GM18867 (cell line): ENCODE measurements around the gene GORASP1.

Experiments used
- ATAC-seq: cut with Tn5 transposase; IDR thresholded peaks from one replicate; pipeline ENCODE4 v1.9.1; 2021; ENCODE audit warnings: mild to moderate bottlenecking, moderate library complexity; ENCODE audit not compliant: unreplicated experiment

GORASP1 gene

DNA sequence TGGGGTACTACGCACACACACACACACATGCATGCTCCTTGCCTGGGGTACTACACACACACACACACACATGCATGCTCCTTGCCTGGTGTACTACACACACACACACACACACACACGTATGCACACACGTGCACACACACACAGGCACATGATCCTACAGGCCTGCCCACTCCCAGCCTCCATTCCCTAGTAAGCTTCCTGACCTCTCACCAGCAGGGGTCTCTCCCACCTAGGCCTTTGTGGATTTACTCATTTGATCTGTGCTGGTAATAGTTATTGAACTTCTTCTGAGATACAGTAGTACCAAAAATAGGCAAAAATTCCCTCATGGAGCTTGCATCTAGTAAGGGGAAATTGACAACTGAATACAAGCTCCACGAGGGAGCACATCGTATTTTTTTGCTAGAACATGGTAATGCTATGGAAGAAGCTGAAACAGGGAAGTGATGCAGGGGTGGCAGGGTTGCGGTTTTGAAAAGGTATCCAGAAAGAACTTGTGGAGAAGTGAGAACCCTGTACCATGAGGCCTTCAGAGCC is 19.2 kb upstream of the GORASP1 start:
- ATAC-seq = no peak

DNA sequence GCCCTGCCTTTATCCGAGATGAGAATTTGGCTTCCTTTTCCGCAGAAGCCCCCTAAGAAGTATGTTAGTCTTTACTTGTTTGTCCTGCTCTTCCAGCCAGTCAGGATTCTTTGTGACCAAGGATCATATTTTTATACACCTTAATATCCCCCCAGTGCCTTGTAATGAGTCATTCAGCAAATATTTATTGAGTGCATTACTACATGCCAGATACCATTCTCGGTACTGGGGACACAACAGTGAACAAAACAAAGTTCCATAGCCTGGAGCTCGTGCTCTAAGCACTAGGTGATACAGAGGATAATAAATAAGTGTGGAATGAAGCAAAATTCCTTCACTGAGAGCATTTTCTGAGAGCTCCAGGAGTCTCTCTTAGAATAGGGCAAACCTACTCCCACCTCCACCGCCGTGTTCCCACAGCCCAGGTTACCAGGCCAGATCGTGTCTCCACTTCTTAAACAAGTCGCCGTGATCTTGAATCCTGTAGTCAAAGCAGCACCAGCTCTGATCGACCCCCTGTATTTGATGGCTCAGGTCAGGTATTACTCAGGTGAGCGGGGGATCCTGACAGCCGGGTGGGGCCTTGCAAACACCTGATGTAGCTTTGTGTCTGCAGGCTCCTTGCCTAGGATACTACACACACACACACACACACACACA is 18.5 kb upstream of the GORASP1 start:
- ATAC-seq = no peak

DNA sequence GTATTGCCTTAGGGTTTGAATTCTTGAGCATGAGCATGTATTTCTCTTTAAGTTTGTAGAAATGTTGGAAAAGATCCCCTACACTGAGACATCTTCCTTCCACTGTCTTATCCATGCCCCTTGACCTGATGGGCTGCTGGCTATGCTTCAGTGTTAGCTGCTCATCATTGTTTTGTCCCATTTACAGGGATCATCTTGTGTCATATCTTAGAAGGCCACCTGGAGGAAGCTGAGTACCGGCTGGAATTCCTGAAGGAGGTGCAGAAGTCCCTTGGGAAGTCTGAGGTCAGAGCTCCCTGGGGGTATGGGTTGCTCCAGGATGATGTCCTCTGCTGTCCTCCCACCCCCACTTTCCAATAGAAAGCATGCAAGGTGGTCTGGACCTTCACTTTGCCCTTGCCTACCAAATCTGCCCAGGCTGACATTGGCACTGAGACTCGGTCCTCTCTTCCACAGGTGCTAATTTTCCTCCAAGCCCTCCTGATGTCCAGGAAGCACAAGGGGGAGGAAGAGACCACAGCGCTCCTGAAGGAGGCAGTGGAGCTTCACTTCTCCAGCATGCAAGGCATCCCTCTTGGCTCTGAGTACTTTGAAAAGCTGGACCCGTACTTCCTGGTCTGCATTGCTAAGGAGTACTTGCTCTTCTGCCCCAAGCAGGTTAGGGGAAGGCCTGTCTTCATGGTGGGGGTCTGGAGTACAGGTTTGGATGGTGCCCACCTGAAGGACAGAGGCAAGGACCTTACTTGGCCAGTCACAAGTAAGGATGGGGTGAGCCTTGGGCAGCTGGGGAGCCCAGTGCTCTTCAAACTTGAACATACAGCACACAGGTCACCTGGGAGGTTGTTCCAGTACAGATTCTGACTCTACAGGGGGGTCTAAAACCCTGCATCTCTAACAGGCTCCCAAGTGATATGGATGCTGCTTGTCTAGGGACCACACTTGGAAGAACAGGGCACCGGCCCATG is 17.7 kb upstream of the GORASP1 start:
- no peak for ATAC-seq

DNA sequence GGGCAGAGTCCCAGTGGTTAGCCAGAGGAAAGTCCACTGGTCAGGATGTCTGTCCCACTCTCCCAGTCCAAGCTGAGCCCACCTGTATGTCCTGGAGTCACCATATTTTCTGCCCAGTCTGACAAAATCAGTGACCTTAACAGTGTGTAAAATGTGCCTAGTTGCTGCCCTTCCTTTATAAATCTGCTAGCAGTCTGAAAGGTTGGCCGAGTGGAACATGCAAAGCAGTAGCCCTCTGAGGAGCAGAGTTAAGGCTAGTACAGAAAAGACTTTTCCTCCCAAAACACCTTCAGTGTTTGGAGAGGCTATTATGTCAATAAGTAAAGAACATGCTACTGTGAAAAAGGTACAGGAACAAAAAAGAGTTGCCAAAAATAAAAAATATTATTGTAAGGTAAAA is 15.4 kb upstream of the GORASP1 start:
- ATAC-seq = peak; percentile 84

DNA sequence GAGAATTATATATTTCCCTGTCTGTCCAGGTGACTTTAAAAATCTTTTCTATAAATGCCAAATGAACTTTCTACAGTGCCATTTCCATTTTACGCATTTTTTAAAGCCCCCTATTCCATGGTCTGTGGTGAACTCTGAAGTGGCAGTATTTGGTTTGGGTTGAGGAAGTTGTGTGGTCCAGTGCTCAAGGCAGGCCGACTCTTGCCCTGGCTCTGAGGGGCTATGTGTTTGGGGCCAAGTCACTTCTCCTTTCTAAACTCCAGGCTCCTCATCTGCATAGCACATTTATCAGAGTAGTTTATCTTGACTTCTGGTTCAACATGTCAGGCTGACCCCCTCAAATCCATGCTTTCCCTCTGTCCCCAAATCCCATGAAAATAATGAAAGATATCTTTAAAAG is 14.2 kb upstream of the GORASP1 start:
- no peak for ATAC-seq

DNA sequence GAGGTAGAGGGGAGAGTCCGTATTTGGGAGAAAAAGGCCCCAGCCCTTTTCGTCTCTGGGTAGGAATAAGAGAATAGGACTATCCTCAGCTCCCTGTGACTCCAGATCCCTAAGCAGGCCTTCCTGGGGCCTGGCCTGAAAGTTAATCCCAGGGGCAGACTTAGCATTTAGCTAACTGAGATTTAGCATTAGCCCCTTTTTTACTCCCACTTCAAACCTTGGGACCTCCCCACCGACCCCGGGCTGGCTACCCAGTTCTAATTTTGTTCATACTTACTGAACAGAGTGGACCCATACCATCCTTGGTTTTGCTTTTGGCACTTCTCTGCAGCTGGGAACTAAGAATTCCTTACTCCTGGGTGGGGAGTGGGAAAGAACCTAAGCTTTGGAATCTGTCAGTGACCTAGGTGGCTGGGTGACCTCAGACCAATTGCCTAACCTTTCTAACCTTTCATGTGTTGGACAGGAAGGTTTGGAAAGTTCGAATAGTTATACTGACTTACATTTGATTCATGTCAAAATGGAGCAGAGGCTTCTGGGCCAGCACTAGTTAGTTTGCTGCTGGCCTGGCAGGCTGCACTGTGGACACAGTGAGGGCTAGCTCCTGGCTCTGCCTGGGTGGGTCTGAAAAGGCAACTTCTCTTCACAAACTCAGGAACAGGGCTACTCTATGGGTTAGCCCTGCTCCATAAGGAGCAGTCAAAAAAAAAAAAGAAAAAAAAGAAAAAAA is 11.7 kb upstream of the GORASP1 start:
- ATAC-seq = no peak

DNA sequence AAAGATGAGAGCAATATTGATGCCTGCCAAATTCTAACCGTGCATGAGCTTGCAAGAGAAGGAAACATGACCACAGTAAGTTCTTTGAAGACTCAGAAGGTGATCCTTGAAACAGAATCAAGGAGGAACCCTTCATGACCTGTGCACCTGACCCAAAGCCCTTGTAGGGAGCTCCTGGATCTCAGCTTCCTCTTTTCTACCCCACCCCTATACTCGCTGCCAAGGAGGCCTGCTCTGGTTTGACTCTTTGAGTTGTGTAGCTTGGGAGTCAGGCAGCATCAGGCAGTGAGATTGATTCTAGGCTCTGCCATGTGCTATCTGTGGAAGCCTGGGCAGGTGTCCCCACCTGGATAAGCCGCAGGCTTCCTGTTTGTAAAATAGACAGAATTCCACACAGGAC is 10.7 kb upstream of the GORASP1 start:
- no peak for ATAC-seq

DNA sequence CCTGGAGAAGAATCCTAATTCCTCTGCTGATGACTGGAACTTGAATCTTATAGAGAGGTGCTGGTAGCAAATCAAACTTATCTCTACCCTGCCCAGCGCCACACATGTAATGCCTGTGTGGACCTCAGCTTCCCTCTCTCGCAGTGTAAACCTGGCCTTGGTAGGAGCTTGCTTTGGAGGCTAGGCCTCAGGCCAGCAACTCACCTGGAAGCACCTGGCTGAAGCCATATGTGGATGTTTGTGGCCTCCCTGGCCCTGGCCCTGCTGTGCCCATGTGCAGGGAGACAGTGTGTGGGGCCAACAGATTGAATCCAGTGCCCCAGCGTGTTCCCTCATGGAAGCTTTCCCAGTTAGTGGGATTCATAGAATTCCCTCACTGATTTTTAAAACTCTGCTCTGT is 8.4 kb upstream of the GORASP1 start:
- ATAC-seq = no peak

DNA sequence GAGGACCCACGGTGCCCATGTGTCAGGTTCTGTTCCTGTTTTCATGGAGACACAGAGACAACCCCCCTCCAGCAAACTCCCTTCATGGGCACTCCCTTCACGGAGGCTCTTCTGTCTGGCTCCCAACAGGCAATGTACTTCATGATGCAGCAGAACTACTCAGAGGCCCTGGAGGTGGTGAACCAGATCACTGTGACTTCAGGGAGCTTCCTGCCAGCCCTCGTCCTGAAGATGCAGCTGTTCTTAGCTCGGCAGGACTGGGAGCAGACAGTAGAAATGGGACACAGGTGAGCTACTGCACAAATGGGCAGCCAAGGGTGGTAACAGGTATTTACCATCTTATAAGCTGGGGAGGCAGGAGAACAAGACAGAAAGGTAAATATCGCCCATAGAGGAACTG is 7.0 kb upstream of the GORASP1 start:
- ATAC-seq = no peak

DNA sequence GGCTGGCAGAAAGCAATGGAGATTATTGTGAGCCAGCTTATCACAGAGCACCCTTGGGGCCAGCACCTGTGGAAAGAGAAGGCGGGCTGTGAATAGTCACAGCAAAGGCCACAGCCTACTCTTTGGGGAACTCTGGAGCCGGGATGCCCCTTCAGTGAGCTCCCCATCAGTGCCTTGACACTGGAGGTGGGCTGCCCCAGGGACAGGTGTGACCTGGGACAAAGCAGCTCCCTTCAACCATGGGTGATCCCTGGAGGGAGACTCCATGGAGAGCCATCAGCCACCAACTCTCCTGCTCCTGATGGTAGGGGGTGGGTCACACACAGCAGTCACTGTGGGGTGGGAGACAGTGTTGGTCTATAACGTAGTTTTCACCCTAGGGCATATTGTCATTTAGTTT is 5.9 kb upstream of the GORASP1 start:
- ATAC-seq = no peak

DNA sequence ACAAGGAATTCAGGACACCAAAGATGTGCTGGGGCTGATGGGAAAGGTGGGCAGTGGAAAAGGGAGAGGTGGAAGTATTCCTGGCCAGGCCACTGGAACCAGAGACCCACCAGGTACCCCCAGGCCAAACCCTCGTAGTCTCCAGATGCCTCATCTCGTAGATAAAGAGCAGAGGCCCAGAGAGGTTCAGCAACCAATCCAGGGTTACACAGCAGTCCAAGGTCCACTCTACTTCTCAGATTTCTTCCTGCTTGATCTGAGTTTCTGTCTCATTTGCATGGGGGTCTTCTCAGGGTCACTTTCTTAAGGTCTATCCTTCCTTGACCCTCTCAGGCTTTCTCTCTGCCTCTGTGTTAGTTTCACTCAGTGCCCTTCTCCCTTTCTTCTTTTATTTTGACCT is 5.1 kb upstream of the GORASP1 start:
- ATAC-seq = no peak

DNA sequence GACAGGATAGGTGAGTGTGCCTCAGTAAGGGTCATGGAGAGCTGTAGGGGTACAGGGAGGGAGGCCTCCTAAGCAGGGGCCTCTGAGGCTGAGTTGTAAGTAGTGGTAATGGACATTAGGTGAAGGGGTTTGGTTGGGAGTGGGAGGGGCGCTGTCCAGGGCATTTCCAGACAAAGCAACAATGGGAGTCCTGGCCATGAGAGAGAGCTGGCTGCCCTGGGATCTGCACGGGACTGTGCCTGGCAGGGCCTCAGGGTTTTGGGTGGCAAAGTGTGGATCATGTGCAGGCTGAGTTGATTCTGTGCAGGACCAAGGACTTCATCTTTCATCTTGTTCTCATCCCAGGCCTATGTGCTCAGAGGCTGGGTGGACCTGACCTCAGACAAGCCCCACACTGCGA is 4.7 kb upstream of the GORASP1 start:
- no peak for ATAC-seq

DNA sequence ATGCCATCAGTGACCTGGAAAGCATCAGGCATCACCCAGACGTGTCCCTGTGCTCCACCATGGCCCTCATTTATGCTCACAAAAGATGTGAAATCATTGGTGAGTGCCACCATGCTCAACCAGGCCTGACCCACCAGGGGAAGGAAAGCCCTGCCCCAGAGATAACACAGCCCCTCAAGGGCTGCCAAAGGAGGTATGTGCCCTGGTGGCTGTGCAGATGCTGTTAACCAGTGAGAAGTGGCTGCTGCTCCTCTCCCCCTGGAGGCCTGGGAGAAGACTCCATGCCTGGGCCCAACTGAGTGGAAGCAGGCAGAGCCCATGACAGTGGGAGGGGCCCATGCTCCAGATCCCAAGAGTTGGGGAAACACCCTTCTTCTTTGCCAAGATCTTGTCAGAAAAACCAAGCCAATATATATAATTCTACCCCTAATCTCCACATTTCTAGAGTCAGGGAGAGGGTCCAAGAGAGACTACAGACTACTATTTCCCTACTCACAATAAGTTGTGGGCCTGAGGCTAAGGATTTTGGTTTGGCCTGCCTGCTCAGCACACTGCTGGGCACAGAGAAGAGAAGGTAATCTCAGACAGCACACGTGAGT is 2.7 kb upstream of the GORASP1 start:
- ATAC-seq = no peak

DNA sequence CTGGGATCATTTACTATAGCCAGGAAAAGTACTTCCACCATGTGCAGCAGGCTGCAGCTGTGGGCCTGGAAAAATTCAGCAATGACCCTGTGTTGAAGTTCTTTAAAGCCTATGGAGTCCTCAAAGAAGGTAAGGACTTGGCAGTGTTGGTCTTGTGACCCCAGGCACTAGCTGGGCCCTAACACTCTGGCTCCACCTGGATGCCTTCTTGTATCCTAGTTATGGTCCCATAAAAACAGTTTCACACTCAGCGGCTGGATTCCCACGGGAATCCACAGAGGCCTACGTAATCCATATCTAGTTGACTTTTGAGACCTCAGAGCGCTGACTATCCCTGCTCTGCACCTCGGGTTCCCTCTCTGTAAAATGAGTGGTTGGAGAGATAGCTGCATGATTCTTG is 1.7 kb upstream of the GORASP1 start:
- no peak for ATAC-seq

DNA sequence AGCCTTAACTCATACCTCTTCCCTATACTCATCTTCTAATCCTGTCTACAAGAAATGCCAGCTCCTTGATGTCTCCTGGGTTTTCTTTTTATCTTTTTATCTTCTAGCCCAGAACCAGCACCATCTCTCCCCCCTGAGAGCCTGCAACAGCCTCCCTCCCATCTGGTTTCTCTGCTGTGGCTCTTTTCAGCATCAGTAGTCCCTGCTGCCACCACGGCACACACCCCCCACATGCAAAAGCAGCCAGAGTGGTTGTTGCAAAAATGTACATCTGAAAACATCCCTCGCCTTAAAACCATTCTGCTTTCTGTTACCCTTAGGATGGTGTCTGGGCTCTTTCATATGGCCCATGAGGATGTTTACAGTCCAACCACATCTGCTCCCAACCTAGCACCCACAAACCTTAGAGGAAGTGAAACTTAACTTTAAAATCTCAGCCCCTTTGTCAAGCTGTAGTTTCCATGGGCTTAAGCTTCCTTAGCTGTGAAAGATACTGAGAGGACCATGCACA is 828 bp upstream of the GORASP1 start:
- peak; percentile 82 for ATAC-seq

DNA sequence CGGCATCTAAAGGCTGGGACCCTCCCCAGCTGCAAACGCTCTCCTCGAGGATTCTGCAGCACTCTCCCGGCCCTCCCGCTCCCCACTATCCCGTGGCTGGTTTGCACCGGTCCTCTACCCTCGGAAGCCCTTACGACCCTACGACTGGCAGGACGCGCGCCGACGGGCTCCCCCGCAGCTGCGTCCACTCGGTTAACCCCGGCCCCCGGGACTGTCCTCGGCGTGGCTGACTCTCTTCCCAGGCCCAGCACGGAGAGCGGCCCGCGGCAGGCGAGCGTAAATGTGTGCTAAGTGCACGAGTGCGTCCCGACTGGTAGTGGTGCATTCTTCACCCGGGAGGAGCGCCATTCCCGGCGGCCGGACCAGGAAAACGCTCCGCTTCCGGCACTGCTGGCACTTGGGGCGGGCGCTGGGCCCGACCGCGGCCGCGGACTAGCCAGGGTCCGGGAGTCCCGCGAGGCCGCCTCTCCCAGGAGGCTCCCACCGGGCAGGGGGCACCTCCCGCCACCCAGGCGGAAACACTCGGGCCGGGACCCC is 508 bp downstream of the GORASP1 start:
- peak; percentile 1 for ATAC-seq

DNA sequence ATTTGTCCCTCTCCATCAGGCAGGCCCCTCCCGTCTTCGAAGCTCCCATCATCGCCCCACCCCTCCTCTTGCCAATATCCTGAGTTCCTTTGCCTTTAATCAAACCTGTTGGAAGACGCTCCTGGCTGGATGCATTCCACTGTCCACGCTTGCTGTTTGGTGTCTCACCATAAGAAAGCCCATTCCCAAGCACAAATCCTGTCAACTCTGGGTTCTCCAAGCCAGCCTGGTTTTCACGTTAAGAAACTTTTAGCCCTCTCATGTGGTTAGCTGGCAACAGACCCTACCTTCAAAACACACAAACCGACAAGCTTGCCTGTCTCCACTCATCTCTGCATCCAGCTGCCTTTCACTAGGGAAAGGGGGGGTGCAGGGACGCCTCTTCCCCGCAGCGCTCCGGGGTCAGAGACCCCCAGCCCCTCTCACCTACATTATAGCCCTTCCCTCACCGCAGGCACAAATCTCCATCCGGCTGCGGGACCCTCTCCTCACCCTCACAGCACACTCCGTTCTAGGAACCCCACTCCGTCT is 1.1 kb downstream of the GORASP1 start:
- ATAC-seq = no peak

DNA sequence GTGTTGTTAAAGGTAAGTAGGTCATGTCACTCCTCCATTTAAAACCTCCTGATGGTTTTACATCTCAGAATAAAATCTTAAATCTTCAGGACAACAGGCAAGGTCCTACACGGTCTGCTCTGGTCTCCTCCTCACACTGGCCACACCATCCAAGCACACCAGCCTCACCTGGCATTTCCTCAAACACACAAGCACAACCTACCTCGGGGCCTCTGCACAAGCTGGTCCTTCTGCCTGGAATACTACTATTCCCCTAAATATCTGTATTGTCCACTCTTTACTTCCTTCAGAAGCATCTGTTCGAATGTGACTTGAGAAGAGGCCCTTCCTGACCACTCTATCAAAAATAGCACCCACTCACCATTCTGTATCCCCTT is 1.8 kb downstream of the GORASP1 start:
- ATAC-seq = no peak

DNA sequence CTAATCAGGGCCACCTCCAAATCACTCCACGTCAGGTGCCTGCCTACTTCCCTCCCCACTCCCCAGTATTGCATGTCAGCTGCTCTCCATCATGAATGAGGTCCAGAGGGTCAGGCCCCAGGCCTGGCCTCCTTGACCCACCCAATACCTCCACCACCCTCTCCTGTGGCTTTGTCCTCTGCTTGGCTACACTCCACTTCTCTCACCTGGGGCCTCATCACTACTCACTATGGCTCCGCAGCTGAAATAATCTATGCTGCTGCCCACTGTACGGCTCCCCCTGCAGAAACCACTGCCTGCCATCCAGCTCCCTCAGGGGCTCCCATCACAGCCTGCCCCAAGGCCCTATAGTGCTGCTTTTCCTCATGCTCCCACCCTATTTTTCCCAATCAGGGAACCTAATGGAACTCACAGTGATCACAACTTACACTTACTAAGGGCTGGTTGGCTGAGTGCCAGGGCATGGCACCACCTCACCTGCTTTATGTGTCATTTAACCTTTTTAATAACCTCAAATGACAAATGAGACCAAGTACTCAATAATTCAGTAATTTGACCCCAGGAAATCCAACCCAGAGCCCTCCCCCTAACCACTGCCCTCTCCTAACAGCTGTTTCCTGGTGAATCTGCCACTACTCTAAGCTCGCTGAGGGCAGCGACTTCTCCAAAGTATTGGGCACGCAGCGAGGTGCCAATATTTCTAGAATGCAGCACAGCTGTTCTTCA is 2.3 kb downstream of the GORASP1 start:
- no peak for ATAC-seq
